Hepatocyte (in vitro differentiated cells): ENCODE data around the gene MYL11.

Source experiments
- CTCF ChIP-seq: fragments of 200-600 bp; sonication (generic); IDR thresholded peaks from 2 replicates; pipeline ENCODE4 v1.5.1; 2016; ENCODE audit warnings: antibody characterized with exemption, mild to moderate bottlenecking; ENCODE audit not compliant: poor library complexity
- EZH2 ChIP-seq: fragments of 200-600 bp; sonication (generic); IDR thresholded peaks from 2 replicates; pipeline ENCODE4 v1.6.1; 2016; ENCODE audit warnings: antibody characterized with exemption, mild to moderate bottlenecking, borderline replicate concordance
- EZH2phosphoT487 ChIP-seq: fragments of 200-600 bp; sonication (generic); IDR thresholded peaks from one replicate; pipeline ENCODE4 v1.6.1; 2018; ENCODE audit warnings: antibody characterized with exemption, mild to moderate bottlenecking, low read depth, moderate library complexity; ENCODE audit not compliant: unreplicated experiment, severe bottlenecking

- TF ChIP-seq EZH2phosphoT487 (no peak), CTCF (no peak), EZH2 (no peak)
Measured at GRCh38 chr16:30377812-30378235, 3.2 kb downstream of the MYL11 start.
